IPS-20b (cell line): Measurements from ENCODE around the gene PRMT7.

Experiments used
- H3K27ac ChIP-seq: one replicate; pipeline ENCODE4 v1.5.1; 2013; ENCODE audit warnings: low read length
- H3K27me3 ChIP-seq: 2 replicates; pipeline ENCODE4 v1.6.1; 2013; ENCODE audit warnings: mild to moderate bottlenecking, low read length, inconsistent platforms; ENCODE audit not compliant: insufficient read depth
- H3K36me3 ChIP-seq: 2 replicates; pipeline ENCODE4 v1.6.1; 2013; ENCODE audit warnings: low read depth, mild to moderate bottlenecking, inconsistent platforms, low read length, moderate library complexity; ENCODE audit not compliant: insufficient read depth
- H3K4me1 ChIP-seq: 2 replicates; pipeline ENCODE4 v1.6.1; 2013; ENCODE audit warnings: mild to moderate bottlenecking, control low read depth, inconsistent platforms, low read length, moderate library complexity; ENCODE audit not compliant: insufficient read depth
- H3K4me3 ChIP-seq: 2 replicates; pipeline ENCODE4 v1.5.1; 2013; ENCODE audit warnings: mild to moderate bottlenecking, low read length, inconsistent platforms
- H3K9ac ChIP-seq: 2 replicates; pipeline ENCODE4 v1.6.1; 2013; ENCODE audit warnings: low read depth, mild to moderate bottlenecking, inconsistent platforms, low read length, moderate library complexity
- H3K9me3 ChIP-seq: 2 replicates; pipeline ENCODE4 v1.6.1; 2013; ENCODE audit warnings: mild to moderate bottlenecking, low read depth, low read length, inconsistent platforms; ENCODE audit not compliant: insufficient read depth

The PRMT7 gene

GRCh38 chr16:68355447-68356248 is 44.8 kb downstream of the PRMT7 start:
- no peaks in the 10 kb centered on the region for H3K27me3 ChIP-seq
- no peaks in the 10 kb centered on the region for H3K9me3 ChIP-seq
- H3K4me3 ChIP-seq: no peak overlapping the region
- peaks cover 67% of the 10 kb centered on the region for H3K36me3 ChIP-seq
- H3K9ac ChIP-seq: no peak overlapping the region
- no peak overlapping the region for H3K27ac ChIP-seq
- no peaks in the 10 kb centered on the region for H3K4me1 ChIP-seq

- Histone ChIP-seq H3K36me3 (peaks cover 63% of the 10 kb centered on the region), H3K4me3 (no peak overlapping the region), H3K27me3 (no peaks in the 10 kb centered on the region), H3K9ac (no peak overlapping the region), H3K9me3 (no peaks in the 10 kb centered on the region), H3K27ac (no peak overlapping the region), H3K4me1 (no peaks in the 10 kb centered on the region)
These were observed 45.6 kb downstream of the PRMT7 start for GRCh38 chr16:68356249-68356918.

- no peaks in the 10 kb centered on the region for H3K4me1 ChIP-seq
These were observed 46.1 kb downstream of the PRMT7 start for GRCh38 chr16:68356919-68357286.

GRCh38 chr16:68357521-68357922 is 46.7 kb downstream of the PRMT7 start:
- Histone ChIP-seq H3K9ac (no peak overlapping the region), H3K4me3 (no peak overlapping the region), H3K36me3 (peaks cover 52% of the 10 kb centered on the region), H3K27me3 (no peaks in the 10 kb centered on the region), H3K4me1 (no peaks in the 10 kb centered on the region), H3K27ac (no peak overlapping the region), H3K9me3 (no peaks in the 10 kb centered on the region)

More at GRCh38 chr16:68356919-68357286, 46.1 kb downstream of the PRMT7 start:
- no peaks in the 10 kb centered on the region for H3K27me3 ChIP-seq
- peaks cover 57% of the 10 kb centered on the region for H3K36me3 ChIP-seq
- H3K27ac ChIP-seq: no peak overlapping the region
- H3K9me3 ChIP-seq: no peaks in the 10 kb centered on the region
- no peak overlapping the region for H3K4me3 ChIP-seq
- no peak overlapping the region for H3K9ac ChIP-seq

- Histone ChIP-seq H3K36me3 (peaks cover 48% of the 10 kb centered on the region), H3K9ac (no peak overlapping the region), H3K27ac (no peak overlapping the region), H3K9me3 (no peaks in the 10 kb centered on the region), H3K4me3 (no peak overlapping the region), H3K27me3 (no peaks in the 10 kb centered on the region), H3K4me1 (no peaks in the 10 kb centered on the region)
These were observed 47.1 kb downstream of the PRMT7 start for GRCh38 chr16:68357923-68358322.

GRCh38 chr16:68358951-68359350 is 48.1 kb downstream of the PRMT7 start:
- Histone ChIP-seq H3K4me1 (no peaks in the 10 kb centered on the region), H3K27ac (no peak overlapping the region), H3K27me3 (no peaks in the 10 kb centered on the region), H3K9me3 (no peaks in the 10 kb centered on the region), H3K9ac (no peak overlapping the region), H3K36me3 (peaks cover 38% of the 10 kb centered on the region), H3K4me3 (no peak overlapping the region)

- no peak overlapping the region for H3K27ac ChIP-seq
- no peaks in the 10 kb centered on the region for H3K9me3 ChIP-seq
- H3K4me1 ChIP-seq: no peaks in the 10 kb centered on the region
- H3K9ac ChIP-seq: no peak overlapping the region
- H3K4me3 ChIP-seq: no peak overlapping the region
- H3K27me3 ChIP-seq: no peaks in the 10 kb centered on the region
- H3K36me3 ChIP-seq: peaks cover 31% of the 10 kb centered on the region
These were observed 48.8 kb downstream of the PRMT7 start for GRCh38 chr16:68359398-68360191.

- H3K4me1 ChIP-seq: no peaks in the 10 kb centered on the region
- H3K4me3 ChIP-seq: no peak overlapping the region
- H3K27me3 ChIP-seq: no peaks in the 10 kb centered on the region
- H3K27ac ChIP-seq: no peak overlapping the region
- peaks cover 28% of the 10 kb centered on the region for H3K36me3 ChIP-seq
- no peak overlapping the region for H3K9ac ChIP-seq
- no peaks in the 10 kb centered on the region for H3K9me3 ChIP-seq
These were observed 49.7 kb downstream of the PRMT7 start for GRCh38 chr16:68360547-68360946.

GRCh38 chr16:68360956-68361355 is 50.1 kb downstream of the PRMT7 start:
- Histone ChIP-seq H3K27ac (no peak overlapping the region), H3K36me3 (peaks cover 24% of the 10 kb centered on the region), H3K9ac (no peak overlapping the region)

GRCh38 chr16:68361485-68361884 is 50.7 kb downstream of the PRMT7 start:
- no peak overlapping the region for H3K27ac ChIP-seq
- H3K9me3 ChIP-seq: no peaks in the 10 kb centered on the region
- no peaks in the 10 kb centered on the region for H3K27me3 ChIP-seq
- H3K36me3 ChIP-seq: peaks cover 18% of the 10 kb centered on the region
- H3K4me1 ChIP-seq: no peaks in the 10 kb centered on the region
- no peak overlapping the region for H3K4me3 ChIP-seq
- H3K9ac ChIP-seq: no peak overlapping the region

More at GRCh38 chr16:68360956-68361355, 50.1 kb downstream of the PRMT7 start:
- Histone ChIP-seq H3K9me3 (no peaks in the 10 kb centered on the region), H3K4me3 (no peak overlapping the region), H3K27me3 (no peaks in the 10 kb centered on the region), H3K4me1 (no peaks in the 10 kb centered on the region)

- Histone ChIP-seq H3K9me3 (no peaks in the 10 kb centered on the region), H3K4me1 (no peaks in the 10 kb centered on the region), H3K36me3 (peaks cover 9% of the 10 kb centered on the region), H3K9ac (no peak overlapping the region), H3K27ac (no peak overlapping the region), H3K27me3 (no peaks in the 10 kb centered on the region), H3K4me3 (no peak overlapping the region)
These were observed 51.6 kb downstream of the PRMT7 start for GRCh38 chr16:68362262-68362913.
